ENCODE results near the gene ZSWIM4.
"Not testable (repeated sequence)": the region's sequence is repeated elsewhere in the genome, so short reads cannot be mapped to it uniquely, and the experiment has no call there.

The ZSWIM4 gene

DNA sequence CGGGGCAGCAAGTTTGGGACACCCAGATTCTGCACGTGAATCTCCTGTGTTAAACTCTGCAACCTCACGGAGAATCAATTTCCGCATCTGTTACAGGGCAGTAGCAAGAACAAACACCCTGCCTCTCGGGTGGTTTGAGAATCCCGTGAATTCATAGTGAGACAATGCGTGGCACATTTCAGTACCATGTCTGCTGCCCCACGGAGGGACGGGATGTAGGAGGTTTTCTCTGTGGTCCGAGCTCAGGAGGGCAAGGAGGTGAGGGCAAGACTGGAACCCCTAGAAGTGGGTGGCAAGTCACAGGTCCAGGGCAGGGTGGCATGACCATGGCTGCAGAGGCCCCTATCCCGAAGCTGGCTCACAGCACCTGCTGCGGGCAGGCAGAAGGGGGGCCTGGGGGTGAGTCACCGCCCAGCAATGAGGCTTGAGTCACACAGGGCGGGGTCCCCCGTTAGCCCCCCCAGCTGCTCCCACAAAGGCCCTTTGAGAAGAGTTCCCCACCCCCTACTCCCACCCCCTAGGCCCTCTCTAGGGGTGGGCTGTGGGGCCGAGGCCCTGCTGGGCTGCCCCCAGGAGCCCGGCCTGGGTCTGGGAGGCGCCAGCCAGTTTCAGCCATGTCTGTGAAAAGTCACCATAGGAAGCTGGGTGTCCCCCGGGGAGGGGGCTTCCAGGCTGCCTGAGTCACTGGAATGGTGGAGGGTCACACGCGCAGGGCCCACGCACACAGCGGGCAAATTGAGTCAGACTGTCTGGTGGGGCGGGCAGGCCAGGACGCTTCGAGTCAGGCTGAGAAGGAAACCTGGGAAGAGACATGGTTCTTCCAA, 55.9 kb downstream of the ZSWIM4 start:
- no peak for DNase-seq (ENCODE audit: low read depth)

GRCh38 chr19:13851734-13852114, 56.5 kb downstream of the ZSWIM4 start:
- DNase-seq (ENCODE audit: low read depth), result not testable (repeated sequence)

- not testable (repeated sequence) for DNase-seq (ENCODE audit: low read depth)
Observed at GRCh38 chr19:13852171-13852707, 57.0 kb downstream of the ZSWIM4 start.

GRCh38 chr19:13856497-13856896, 61.3 kb downstream of the ZSWIM4 start:
- no peak for DNase-seq (ENCODE audit: low read depth)

DNA sequence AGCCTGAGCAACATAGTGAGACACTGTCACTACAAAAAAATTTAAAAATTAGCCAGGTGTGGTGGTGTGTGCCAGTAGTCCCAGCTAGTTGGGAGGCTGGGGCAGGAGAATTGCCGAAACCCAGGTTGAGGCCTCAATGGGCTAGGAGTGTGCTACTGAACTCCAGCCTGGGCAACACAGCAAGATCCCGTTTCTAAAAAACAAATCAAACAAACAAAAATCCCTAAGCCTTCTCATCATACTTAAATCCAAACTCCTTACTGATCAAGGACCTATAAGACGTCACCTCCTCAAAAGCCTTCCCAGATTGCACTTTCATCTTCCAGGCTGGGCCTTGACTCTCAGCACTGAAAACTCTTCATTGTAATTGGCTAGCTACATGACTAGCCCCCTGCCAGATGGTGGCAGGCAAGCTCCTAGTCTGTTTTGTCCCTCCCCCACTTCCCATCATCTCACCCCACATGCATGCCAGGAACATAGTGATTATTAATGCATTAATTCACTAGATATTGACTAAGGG, 64.2 kb downstream of the ZSWIM4 start:
- DNase-seq (ENCODE audit: low read depth), result no peak

GRCh38 chr19:13860679-13861391, 65.6 kb downstream of the ZSWIM4 start:
- DNase-seq (ENCODE audit: low read depth), result no peak

GRCh38 chr19:13861392-13861713, 66.1 kb downstream of the ZSWIM4 start:
- no peak for DNase-seq (ENCODE audit: low read depth)

DNA sequence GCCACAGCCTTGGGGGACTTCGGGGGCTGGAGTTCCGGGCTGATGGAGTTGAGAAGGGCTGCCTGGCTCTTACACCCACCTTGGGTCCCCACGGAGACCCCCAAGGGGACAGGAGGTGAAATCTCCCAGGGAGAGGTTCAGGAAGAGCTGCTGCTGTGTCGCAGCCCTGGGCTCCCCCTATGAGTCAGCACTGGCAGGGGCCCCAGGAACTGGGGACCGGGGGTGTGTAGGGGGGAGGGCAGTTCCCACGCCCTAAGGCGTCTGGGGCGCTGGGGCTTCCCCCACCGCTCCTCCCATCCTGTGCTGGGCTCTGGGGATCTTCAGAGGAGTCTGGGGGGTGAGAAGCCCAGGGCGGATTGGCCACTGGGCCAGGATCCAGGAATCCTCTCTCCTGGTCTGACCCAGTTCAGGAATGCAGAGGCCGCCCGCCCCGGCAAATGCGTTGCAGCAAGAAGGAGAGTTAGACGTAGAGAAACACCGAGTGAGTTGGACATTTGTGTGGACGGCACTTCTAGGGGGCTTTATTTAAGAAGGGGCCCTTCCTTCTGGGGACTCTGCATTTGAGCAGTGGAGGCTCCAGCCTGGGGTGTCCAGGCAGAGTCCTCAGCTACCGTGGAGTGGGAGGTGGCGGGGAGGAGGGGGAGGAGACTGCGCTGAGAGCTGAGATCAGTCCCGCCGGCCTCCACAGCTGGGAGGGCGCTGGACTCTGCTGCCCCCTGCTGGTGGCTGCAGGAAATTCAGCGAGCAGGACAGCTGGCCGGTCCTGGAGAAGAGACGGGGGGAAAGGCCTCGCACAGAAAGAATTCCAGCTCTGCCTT, 66.7 kb downstream of the ZSWIM4 start:
- peak; percentile 71 for DNase-seq (ENCODE audit: low read depth)

DNA sequence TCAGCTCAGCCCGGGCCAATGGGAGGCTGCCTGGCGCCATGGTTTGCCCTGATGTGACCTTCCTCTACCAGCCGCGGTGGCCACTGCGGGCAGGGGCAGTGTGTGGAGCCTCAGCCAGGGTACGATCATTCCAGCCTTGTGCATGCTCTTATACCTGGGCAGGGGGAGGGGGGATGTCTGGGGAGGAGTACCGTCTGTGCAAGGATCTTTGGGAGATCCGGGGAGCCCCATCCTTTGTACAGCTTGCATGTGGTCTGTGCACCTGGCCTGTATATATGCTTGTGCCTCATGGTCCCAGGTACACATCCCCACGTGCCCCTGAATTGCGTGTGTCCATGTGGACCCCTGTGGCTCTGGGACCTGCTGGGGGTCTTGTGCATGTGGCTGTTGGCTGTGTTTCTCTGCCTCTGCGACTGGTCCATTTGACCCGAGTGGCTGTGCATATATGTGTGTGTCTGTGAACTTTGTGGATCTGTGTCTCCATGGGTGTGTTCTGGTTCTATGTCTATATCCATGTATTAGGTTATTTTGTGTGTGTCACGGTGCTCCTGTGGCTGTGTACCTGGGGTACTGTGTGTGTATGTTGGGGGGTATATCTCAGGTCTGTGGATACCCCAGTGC, 68.9 kb downstream of the ZSWIM4 start:
- DNase-seq (ENCODE audit: low read depth), result no peak

DNA sequence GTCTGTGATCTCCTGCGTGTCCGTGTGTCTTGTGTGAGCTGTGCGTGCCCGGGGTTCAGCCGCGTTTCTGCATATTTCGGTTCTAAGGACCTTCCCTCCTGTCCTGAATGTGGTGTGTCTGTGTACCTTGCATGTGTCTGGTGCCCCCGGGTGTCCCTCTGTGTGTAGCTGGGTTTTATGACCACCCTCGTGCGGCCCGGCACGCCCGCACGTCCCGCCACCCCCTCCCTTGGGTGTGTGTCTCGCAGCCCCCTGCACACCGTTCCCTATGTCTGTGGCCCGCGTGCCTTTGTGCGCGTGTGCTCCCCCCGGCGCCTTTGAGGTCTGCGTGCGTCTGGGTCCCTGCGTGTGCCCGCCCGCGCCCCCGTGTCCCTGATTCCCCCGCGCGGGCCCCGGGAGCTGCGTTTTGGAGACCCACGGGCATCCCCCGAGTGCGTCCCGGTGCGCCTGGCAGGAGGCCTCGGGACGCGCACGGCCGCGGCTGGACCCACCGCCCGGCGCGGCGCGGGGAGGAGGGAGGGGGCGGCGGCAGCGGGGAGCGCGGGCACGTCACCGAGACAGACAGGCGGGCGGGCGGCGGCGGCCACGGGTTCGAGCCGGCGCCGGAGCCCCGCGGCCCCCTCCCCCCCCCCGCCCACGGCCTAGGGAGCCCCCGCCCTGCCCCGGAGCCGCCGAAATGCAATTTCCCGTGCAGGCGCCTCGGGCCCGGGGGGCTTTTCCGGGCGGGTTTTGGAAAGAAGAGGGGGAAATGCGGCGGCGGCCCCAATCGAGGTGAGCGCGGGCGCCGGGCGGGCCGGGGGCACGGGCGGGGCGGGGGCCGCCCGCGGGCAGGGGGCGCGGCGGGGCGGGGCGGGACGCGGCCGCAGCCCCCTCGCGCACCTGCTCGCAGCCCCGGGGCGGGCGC, 69.7 kb downstream of the ZSWIM4 start:
- no peak for DNase-seq (ENCODE audit: low read depth)

DNA sequence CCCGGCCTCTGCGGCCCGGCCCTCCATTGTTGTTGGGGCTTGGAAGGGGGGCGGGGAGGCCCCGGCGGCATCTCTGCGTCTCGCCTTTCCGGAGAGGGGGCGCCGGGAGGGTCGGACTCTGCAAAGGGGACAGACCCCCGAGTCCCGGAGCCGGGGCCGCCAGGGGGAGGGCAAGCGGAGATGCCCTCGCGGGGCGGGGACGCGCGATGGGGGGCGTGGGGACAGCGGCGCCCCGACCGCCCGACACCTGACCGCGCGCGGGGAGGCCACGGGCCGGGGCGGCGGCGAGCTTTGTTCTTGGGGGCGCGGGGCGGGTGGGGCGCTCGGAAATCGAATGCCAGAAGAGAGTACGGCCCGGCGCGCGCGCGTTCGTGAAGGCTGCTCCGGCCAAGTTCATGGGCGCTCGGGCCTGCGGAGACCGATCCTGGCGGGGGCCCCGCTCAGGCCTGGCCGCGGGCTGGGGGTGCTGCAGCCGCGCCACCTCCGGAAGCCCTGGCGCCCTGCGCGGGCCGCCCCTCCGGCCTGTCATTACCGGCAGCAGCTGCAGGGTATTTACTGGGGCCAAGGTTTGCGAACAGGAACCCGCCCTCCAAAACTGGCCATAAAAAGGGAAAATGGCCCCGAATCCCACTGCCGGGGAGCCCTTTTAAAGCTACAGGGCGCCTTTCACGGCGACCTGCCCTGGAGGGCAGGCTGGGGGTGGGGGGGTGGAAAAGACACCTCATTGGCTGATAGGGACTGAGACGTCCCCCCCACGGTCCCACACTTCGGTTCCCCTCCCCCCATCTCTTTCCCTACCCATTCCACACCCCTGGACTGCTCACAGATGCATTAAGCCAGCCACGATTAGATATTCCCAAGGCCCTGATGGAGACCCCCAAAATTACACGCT, 70.6 kb downstream of the ZSWIM4 start:
- no peak for DNase-seq (ENCODE audit: low read depth)

DNA sequence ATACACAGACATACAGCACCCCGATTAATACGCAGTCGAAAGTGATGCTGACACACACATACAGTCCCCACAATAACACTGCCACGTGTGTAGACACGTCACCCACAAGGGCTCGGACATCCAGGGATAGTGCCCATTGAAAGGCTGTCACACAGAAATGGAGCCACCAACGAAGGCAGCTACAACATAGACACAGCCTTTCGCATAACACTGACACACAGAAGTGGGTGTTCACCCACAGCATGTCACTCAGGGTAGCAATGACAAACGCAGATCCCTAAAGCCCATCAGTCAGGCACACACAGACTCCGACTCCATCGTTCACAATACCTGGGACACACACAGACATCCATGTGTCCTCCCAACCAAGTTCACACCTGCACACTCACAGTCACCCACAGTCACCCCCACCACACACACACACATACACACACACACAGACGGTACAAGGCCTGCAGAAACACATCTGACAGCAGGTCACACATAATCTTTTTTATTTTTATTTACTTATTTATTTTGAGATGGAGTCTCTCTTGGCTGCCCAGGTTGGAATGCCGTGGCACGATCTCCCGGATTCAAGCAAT, 71.3 kb downstream of the ZSWIM4 start:
- no peak for DNase-seq (ENCODE audit: low read depth)

- no peak for DNase-seq (ENCODE audit: low read depth)
Observed at GRCh38 chr19:13868663-13869062, 73.4 kb downstream of the ZSWIM4 start.

DNA sequence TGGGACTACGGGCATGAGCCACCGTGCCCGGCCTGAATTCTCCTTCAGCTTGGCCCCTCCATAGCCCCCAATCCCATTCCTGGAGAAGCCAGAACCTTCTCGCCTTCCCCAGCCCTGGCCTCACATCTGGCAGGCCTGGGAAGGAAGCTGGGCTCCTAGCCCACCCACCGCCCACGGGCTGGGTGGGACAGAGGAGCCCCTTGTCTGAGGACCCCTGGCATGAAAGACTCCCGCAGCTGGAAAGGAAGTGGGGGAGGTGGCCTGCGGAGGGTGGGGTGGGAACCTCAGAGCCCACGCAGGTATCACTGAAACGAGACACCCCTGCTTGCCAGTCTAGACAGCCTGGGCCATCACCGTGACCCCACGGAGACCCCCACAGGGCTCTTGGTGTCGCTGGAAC, 74.0 kb downstream of the ZSWIM4 start:
- no peak for DNase-seq (ENCODE audit: low read depth)

- no peak for DNase-seq (ENCODE audit: low read depth)
Observed at GRCh38 chr19:13870873-13871272, 75.6 kb downstream of the ZSWIM4 start.

- no peak for DNase-seq (ENCODE audit: low read depth)
Observed at GRCh38 chr19:13872339-13872694, 77.1 kb downstream of the ZSWIM4 start.

GRCh38 chr19:13872695-13873389, 77.6 kb downstream of the ZSWIM4 start:
- DNase-seq (ENCODE audit: low read depth), result no peak

DNA sequence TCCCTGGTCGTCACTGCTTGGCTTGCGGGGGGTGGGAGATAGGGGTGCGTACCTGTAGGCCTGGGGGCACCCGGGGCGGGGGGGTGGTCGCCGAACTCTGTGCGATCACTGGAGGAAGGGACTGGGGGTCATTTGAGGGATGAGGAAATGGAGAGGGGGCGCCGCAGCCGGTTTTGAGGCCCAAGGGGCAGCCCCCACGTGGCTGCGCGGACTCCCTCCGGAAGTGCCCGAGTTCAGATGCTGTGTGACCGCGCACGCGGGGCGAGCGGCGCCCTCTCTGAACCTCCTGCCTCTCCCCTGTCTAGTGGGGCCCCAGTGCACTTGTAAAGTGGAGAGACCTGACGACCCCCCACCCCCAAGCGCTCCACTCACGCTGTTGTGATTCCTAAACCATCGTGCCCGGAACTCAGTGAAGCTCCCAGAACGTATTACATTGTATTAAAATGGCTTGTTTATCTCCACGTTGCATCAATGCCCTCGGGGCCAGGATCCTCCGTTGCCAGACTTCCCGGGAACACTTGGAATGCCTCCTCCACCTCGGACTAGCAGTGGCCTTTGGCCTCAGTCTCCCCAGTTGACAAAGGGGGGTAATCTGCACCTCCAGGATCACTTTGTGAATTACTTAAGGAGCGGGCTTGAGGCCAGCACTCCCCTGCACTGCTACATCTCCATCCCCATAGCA, 78.7 kb downstream of the ZSWIM4 start:
- DNase-seq (ENCODE audit: low read depth), result no peak

Data from stimulated activated CD8-positive, alpha-beta memory T cell treated with anti-CD3 and anti-CD28 coated beads, Interleukin-15, amount 100 ng/mL, for 1 hour (primary cell).